SJSA1 (cell line): ENCODE data around the gene NCR3LG1. TPM values are rescaled to one million over a fixed set of nuclear protein-coding genes. Genes with fewer than 3 reads are reported as not detected.

ENCODE experiments used
- DNase-seq, 2 experiments: peaks; one replicate each; pipeline ENCODE4 v3.0.0-alpha.2; 2015 to 2020; ENCODE audit warnings: low spot score in 2 of 2, low read depth in 1 of 2
- H3K27ac ChIP-seq: fragments of 250-450 bp; sonication (Bioruptor Pico); 2 replicates; pipeline ENCODE4 v1.5.1; 2020; ENCODE audit warnings: mild to moderate bottlenecking, moderate library complexity
- H3K27me3 ChIP-seq: fragments of 250-450 bp; sonication (Bioruptor Pico); replicated peaks from 2 replicates; pipeline ENCODE4 v1.5.1; 2020; ENCODE audit warnings: mild to moderate bottlenecking, moderate library complexity
- H3K36me3 ChIP-seq: fragments of 250-450 bp; sonication (Bioruptor Pico); 2 replicates; pipeline ENCODE4 v1.5.1; 2020; ENCODE audit warnings: mild to moderate bottlenecking
- H3K4me1 ChIP-seq: fragments of 250-450 bp; sonication (Bioruptor Pico); replicated peaks from 2 replicates; pipeline ENCODE4 v1.6.1; 2021; ENCODE audit warnings: mild to moderate bottlenecking
- H3K4me3 ChIP-seq: fragments of 250-450 bp; sonication (Bioruptor Pico); 2 replicates; pipeline ENCODE4 v1.5.1; 2020; ENCODE audit warnings: mild to moderate bottlenecking
- H3K9me3 ChIP-seq: fragments of 250-450 bp; sonication (Bioruptor Pico); replicated peaks from 2 replicates; pipeline ENCODE4 v1.5.1; 2020; ENCODE audit warnings: mild to moderate bottlenecking
- total RNA-seq: library from RNA; depleted of rRNA; stranded (reverse); fragments of >200 nt; shearing (Covaris generic); gene quantifications from 2 replicates; pipeline ENCODE4 v1.2.3, GENCODE V29; 2014

Gene NCR3LG1
- total RNA-seq, 1 experiment from 2014 or later, result 1.4 TPM

- H3K9me3 ChIP-seq, result peaks cover 2% of the 10 kb centered on the region; the same call in 1 of the 2 replicates
- H3K4me1 ChIP-seq, result peaks cover 8% of the 10 kb centered on the region; the same call in 1 of the 2 replicates
- no peak for DNase-seq
- H3K27me3 ChIP-seq, result peaks cover 40% of the 10 kb centered on the region
- no peak overlapping the region for H3K4me3 ChIP-seq
- H3K36me3 ChIP-seq, result no peaks in the 10 kb centered on the region
- H3K27ac ChIP-seq, result no peak overlapping the region
Measured at GRCh38 chr11:17391493-17392355, 40.1 kb downstream of the NCR3LG1 start.

- no peak overlapping the region for H3K4me3 ChIP-seq
- H3K36me3 ChIP-seq, result no peaks in the 10 kb centered on the region
- DNase-seq, result no peak
- H3K4me1 ChIP-seq, result peaks cover 8% of the 10 kb centered on the region; the same call in 1 of the 2 replicates
- H3K9me3 ChIP-seq, result no peaks in the 10 kb centered on the region
- peaks cover 40% of the 10 kb centered on the region for H3K27me3 ChIP-seq
- H3K27ac ChIP-seq, result no peak overlapping the region
Measured at GRCh38 chr11:17392872-17393271, 41.3 kb downstream of the NCR3LG1 start.

- H3K4me1 ChIP-seq, result peaks cover 8% of the 10 kb centered on the region; the same call in 1 of the 2 replicates
- no peak overlapping the region for H3K27ac ChIP-seq
- no peaks in the 10 kb centered on the region for H3K36me3 ChIP-seq
- H3K27me3 ChIP-seq, result peaks cover 34% of the 10 kb centered on the region
- H3K4me3 ChIP-seq, result no peak overlapping the region
- no peak for DNase-seq
- no peaks in the 10 kb centered on the region for H3K9me3 ChIP-seq
Measured at GRCh38 chr11:17393472-17393871, 41.9 kb downstream of the NCR3LG1 start.

- Histone ChIP-seq H3K36me3 (no peaks in the 10 kb centered on the region), H3K9me3 (no peaks in the 10 kb centered on the region), H3K27ac (no peak overlapping the region), H3K4me3 (no peak overlapping the region), H3K4me1 (no peaks in the 10 kb centered on the region), H3K27me3 (peaks cover 31% of the 10 kb centered on the region)
- DNase-seq, result no peak
Measured at GRCh38 chr11:17394743-17395390, 43.3 kb downstream of the NCR3LG1 start.

- H3K4me3 ChIP-seq, result no peak overlapping the region
- peaks cover 24% of the 10 kb centered on the region for H3K27me3 ChIP-seq
- no peak overlapping the region for H3K27ac ChIP-seq
- no peaks in the 10 kb centered on the region for H3K4me1 ChIP-seq
- no peak for DNase-seq
- H3K9me3 ChIP-seq, result no peaks in the 10 kb centered on the region
- H3K36me3 ChIP-seq, result no peaks in the 10 kb centered on the region
Measured at GRCh38 chr11:17395554-17395961, 44.0 kb downstream of the NCR3LG1 start.

- Histone ChIP-seq H3K4me1 (no peaks in the 10 kb centered on the region), H3K27me3 (peaks cover 22% of the 10 kb centered on the region; the same call in 1 of the 2 replicates), H3K27ac (no peak overlapping the region), H3K4me3 (no peak overlapping the region), H3K9me3 (no peaks in the 10 kb centered on the region), H3K36me3 (no peaks in the 10 kb centered on the region)
- DNase-seq, result no peak
Measured at GRCh38 chr11:17395978-17396377, 44.4 kb downstream of the NCR3LG1 start.

GRCh38 chr11:17396598-17397310 is 45.2 kb downstream of the NCR3LG1 start:
- Histone ChIP-seq H3K4me3 (no peak overlapping the region), H3K4me1 (no peaks in the 10 kb centered on the region), H3K9me3 (no peaks in the 10 kb centered on the region), H3K27ac (no peak overlapping the region), H3K36me3 (no peaks in the 10 kb centered on the region), H3K27me3 (peaks cover 24% of the 10 kb centered on the region; the same call in 1 of the 2 replicates)
- no peak for DNase-seq

- no peak for DNase-seq
- H3K36me3 ChIP-seq, result no peaks in the 10 kb centered on the region
- H3K27me3 ChIP-seq, result peaks cover 20% of the 10 kb centered on the region; the same call in 1 of the 2 replicates
- no peaks in the 10 kb centered on the region for H3K9me3 ChIP-seq
- H3K4me3 ChIP-seq, result no peak overlapping the region
- no peak overlapping the region for H3K27ac ChIP-seq
- H3K4me1 ChIP-seq, result no peaks in the 10 kb centered on the region
Measured at GRCh38 chr11:17397311-17398002, 45.9 kb downstream of the NCR3LG1 start.

GRCh38 chr11:17399236-17399635 is 47.6 kb downstream of the NCR3LG1 start:
- H3K9me3 ChIP-seq, result no peaks in the 10 kb centered on the region
- peaks cover 22% of the 10 kb centered on the region; the same call in 1 of the 2 replicates for H3K27me3 ChIP-seq
- no peak overlapping the region for H3K4me3 ChIP-seq
- H3K36me3 ChIP-seq, result no peaks in the 10 kb centered on the region
- no peak for DNase-seq
- no peak overlapping the region for H3K27ac ChIP-seq
- H3K4me1 ChIP-seq, result no peaks in the 10 kb centered on the region

GRCh38 chr11:17400048-17400775 is 48.6 kb downstream of the NCR3LG1 start:
- Histone ChIP-seq H3K36me3 (no peaks in the 10 kb centered on the region), H3K4me3 (no peak overlapping the region), H3K27me3 (peaks cover 16% of the 10 kb centered on the region; the same call in 1 of the 2 replicates), H3K27ac (no peak overlapping the region), H3K4me1 (no peaks in the 10 kb centered on the region), H3K9me3 (no peaks in the 10 kb centered on the region)
- DNase-seq, result no peak

- H3K36me3 ChIP-seq, result no peaks in the 10 kb centered on the region
- H3K4me1 ChIP-seq, result no peaks in the 10 kb centered on the region
- H3K4me3 ChIP-seq, result no peak overlapping the region
- H3K9me3 ChIP-seq, result no peaks in the 10 kb centered on the region
- no peak overlapping the region for H3K27ac ChIP-seq
- DNase-seq, result no peak
- H3K27me3 ChIP-seq, result peaks cover 15% of the 10 kb centered on the region; the same call in 1 of the 2 replicates
Measured at GRCh38 chr11:17401316-17401715, 49.7 kb downstream of the NCR3LG1 start.

- no peak overlapping the region for H3K4me3 ChIP-seq
- H3K9me3 ChIP-seq, result no peaks in the 10 kb centered on the region
- no peaks in the 10 kb centered on the region for H3K4me1 ChIP-seq
- H3K36me3 ChIP-seq, result no peaks in the 10 kb centered on the region
- H3K27me3 ChIP-seq, result peaks cover 11% of the 10 kb centered on the region; the same call in 1 of the 2 replicates
- no peak overlapping the region for H3K27ac ChIP-seq
- no peak for DNase-seq
Measured at GRCh38 chr11:17401841-17402240, 50.2 kb downstream of the NCR3LG1 start.

- Histone ChIP-seq H3K27me3 (peaks cover 11% of the 10 kb centered on the region; the same call in 1 of the 2 replicates), H3K4me3 (no peak overlapping the region), H3K36me3 (no peaks in the 10 kb centered on the region), H3K9me3 (no peaks in the 10 kb centered on the region), H3K4me1 (no peaks in the 10 kb centered on the region), H3K27ac (no peak overlapping the region)
- DNase-seq, result no peak
Measured at GRCh38 chr11:17402486-17402885, 50.9 kb downstream of the NCR3LG1 start.
